GM12872 (cell line): ENCODE results near the gene FGB.
A peak's percentile ranks its signal among the peaks of the same experiment; 100 is the strongest.

Experiments used
- CTCF ChIP-seq: IDR thresholded peaks from 3 replicates; pipeline ENCODE4 v1.5.1; 2011; ENCODE audit warnings: low read depth, mild to moderate bottlenecking, low read length, moderate library complexity; ENCODE audit not compliant: insufficient read depth

The FGB gene

GRCh38 chr4:154559141-154559493, 3.7 kb upstream of the FGB start:
- TF ChIP-seq CTCF = no peak

- peak; percentile 61 for TF ChIP-seq CTCF
Measured at GRCh38 chr4:154559494-154560418, 3.1 kb upstream of the FGB start.

GRCh38 chr4:154560419-154560801, 2.4 kb upstream of the FGB start:
- no peak for TF ChIP-seq CTCF

GRCh38 chr4:154560824-154561231, 2.0 kb upstream of the FGB start:
- no peak for TF ChIP-seq CTCF

GRCh38 chr4:154564311-154564710, 1.5 kb downstream of the FGB start:
- TF ChIP-seq CTCF = no peak

- no peak for TF ChIP-seq CTCF
Measured at GRCh38 chr4:154565704-154566103, 2.9 kb downstream of the FGB start.

GRCh38 chr4:154566639-154567204, 3.9 kb downstream of the FGB start:
- TF ChIP-seq CTCF = no peak
